ENCODE measurements around the gene LSP1. TPM values are rescaled to one million over a fixed set of nuclear protein-coding genes. Genes with fewer than 3 reads are reported as not detected.

The LSP1 gene
- total and polyA plus RNA-seq, 2 of the 13 experiments (the other 11 are each of a cell fraction or from before 2014, with no cell fraction given) = 0.59 to 1.00 TPM

DNA sequence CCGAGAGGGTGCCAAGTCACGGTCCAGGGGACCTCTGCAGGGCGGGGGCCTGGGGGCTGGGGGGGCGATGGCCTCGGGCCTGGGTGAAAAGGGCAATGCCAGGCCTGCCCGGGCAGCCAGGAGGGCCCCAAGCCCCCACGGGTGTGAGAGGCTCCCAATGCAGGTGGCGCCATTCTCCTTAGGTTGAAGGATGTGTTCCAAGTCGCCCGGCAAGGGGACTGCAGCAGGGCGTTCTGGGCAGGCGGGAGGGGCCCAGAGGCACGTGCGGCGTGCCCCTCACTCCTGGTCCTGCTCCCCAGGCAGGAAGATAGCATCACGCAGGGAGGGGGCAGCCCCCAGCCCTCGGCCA, 14.8 kb upstream of the LSP1 start:
- peaks cover 60% of the 10 kb centered on the region for H3K4me1 ChIP-seq (ENCODE audit: insufficient read depth, low read length)
- H3K27me3 ChIP-seq (ENCODE audit: control insufficient read depth in 1 of 2, insufficient read depth in 2 of 2, low read length in 2 of 2) = peaks cover 9 to 20% of the 10 kb centered on the region in 2 experiments; a peak in 4 of 5 replicates
- no peak overlapping the region for H3K27ac ChIP-seq (ENCODE audit: extremely low read length, insufficient read depth, low read length)
- CTCF ChIA-PET (ENCODE audit: low intra/inter-chr PET ratio, low total read pairs) = interaction anchor here (1.1 to 3.8 kb wide), 3 partner anchors 185 to 318 kb away, joined by 4 to 60 read pairs (median 10); no protein-coding TSS in a partner anchor
- no peak overlapping the region for H3K4me3 ChIP-seq (replicated peaks in 1 of 3; ENCODE audit: insufficient read depth in 1 of 3, low read depth in 2 of 3, low read length in 3 of 3)
- no peak for ATAC-seq
- no peaks in the 10 kb centered on the region for H3K9me3 ChIP-seq (ENCODE audit: low read length)
- no TSS peak for BruUV-seq (replicated peaks)
- in situ Hi-C loops (cut with HindIII; ENCODE audit: extremely low pct_ligation_motif_present, low pct_unique_long_range_greater_than_20kb) = no loop called here
- H3K36me3 ChIP-seq (replicated peaks in 1 of 2; ENCODE audit: control insufficient read depth in 1 of 2, insufficient read depth in 2 of 2, low read length in 2 of 2) = no peaks in the 10 kb centered on the region
- intact Hi-C loops (cut with micrococcal nuclease; ENCODE audit: unreplicated experiment) = no loop called here
- DNase-seq (ENCODE audit: low spot score) = no peak
- no peak overlapping the region for H2AFZ ChIP-seq (ENCODE audit: low read length)
- no CpG with 5 or more reads among the region's 17 CpGs for WGBS (ENCODE audit: low lambda C conversion rate)
- no peak for FAIRE-seq
- no peaks in the 10 kb centered on the region for H4K20me1 ChIP-seq (ENCODE audit: insufficient read depth, low read length)
- no peak overlapping the region for H3K9ac ChIP-seq (ENCODE audit: insufficient read depth, low read depth, low read length)
- POLR2A ChIA-PET = no interaction called here
- H3K79me2 ChIP-seq (ENCODE audit: insufficient read depth, low read length) = no peaks in the 10 kb centered on the region
- no peak overlapping the region for H3K4me2 ChIP-seq (ENCODE audit: low read depth, low read length)
- no peak for TF ChIP-seq ZFP62 (CRISPR knock-in tag; IDR thresholded peaks at IDR 0.05)
- peak; percentile 20; the same call in 1 of the 2 replicates for TF ChIP-seq UBTF (CRISPR knock-in tag; IDR thresholded peaks at IDR 0.05)
- TF ChIP-seq JARID2 (CRISPR knock-in tag; IDR thresholded peaks at IDR 0.05; ENCODE audit: insufficient replicate concordance) = peak; percentile 43
- no peak for TF ChIP-seq MTF1 (CRISPR knock-in tag; IDR thresholded peaks at IDR 0.05)
- no peak for TF ChIP-seq ZNF644 (CRISPR knock-in tag; IDR thresholded peaks at IDR 0.05; ENCODE audit: low read depth)
- TF ChIP-seq YEATS2 (CRISPR knock-in tag; IDR thresholded peaks at IDR 0.05; ENCODE audit: borderline replicate concordance) = no peak
- TF ChIP-seq ZFP37 (CRISPR knock-in tag; IDR thresholded peaks at IDR 0.05; ENCODE audit: borderline replicate concordance) = no peak
- TF ChIP-seq DBP (CRISPR knock-in tag; IDR thresholded peaks at IDR 0.05; ENCODE audit: not compliant biosample characterization) = no peak
- TF ChIP-seq MTF2 (CRISPR knock-in tag; IDR thresholded peaks at IDR 0.05; ENCODE audit: borderline replicate concordance) = 0 out of 2 replicates have a peak, but pooled peaks have one; percentile 18
- 0 out of 2 replicates have a peak, but pooled peaks have one; percentile 13 for TF ChIP-seq ZNF850 (CRISPR knock-in tag; conservative IDR thresholded peaks at IDR 0.05)
- peak; percentile 18 for TF ChIP-seq HIC2 (CRISPR knock-in tag; IDR thresholded peaks at IDR 0.05; ENCODE audit: low read depth)
- TF ChIP-seq, protein P1, sequence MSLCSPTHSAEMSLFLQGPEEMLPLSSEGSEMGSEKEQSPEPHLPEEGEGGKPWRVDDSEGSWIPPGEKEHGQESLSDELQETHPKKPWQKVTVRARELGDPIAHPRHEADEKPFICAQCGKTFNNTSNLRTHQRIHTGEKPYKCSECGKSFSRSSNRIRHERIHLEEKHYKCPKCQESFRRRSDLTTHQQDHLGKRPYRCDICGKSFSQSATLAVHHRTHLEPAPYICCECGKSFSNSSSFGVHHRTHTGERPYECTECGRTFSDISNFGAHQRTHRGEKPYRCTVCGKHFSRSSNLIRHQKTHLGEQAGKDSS (CRISPR knock-in tag; IDR thresholded peaks at IDR 0.05; ENCODE audit: borderline replicate concordance, low read depth) = peak; percentile 63; the same call in 1 of the 2 replicates
- no peak for TF ChIP-seq MIER2 (CRISPR knock-in tag; IDR thresholded peaks at IDR 0.05)
- 0 out of 2 replicates have a peak, but pooled peaks have one; percentile 37 for TF ChIP-seq RBFOX2 (IDR thresholded peaks at IDR 0.05; ENCODE audit: low read depth, low read length)
- no peak for TF ChIP-seq GATAD2A (CRISPR knock-in tag; IDR thresholded peaks at IDR 0.05)
- TF ChIP-seq FOXC1 (CRISPR knock-in tag; IDR thresholded peaks at IDR 0.05; ENCODE audit: borderline replicate concordance) = no peak
- 0 out of 2 replicates have a peak, but pooled peaks have one; percentile 16 for TF ChIP-seq NCOA1 (CRISPR knock-in tag; IDR thresholded peaks at IDR 0.05)
- 0 out of 2 replicates have a peak, but pooled peaks have one; percentile 4 for TF ChIP-seq ZBTB42 (CRISPR knock-in tag; IDR thresholded peaks at IDR 0.05)

All from HepG2 (cell line).